Mesenchymal stem cell (in vitro differentiated cells and primary cell): ENCODE data around the gene NFAT5.
A peak's percentile ranks its signal among the peaks of the same experiment; 100 is the strongest.

Experiments used
- DNase-seq: peaks from one replicate; pipeline ENCODE4 v3.0.0-alpha.2; 2013
- H2AFZ ChIP-seq: one replicate; pipeline ENCODE4 v1.6.1; 2013; ENCODE audit warnings: low read depth, mild to moderate bottlenecking, control low read depth, inconsistent platforms, low read length, moderate library complexity
- H2AK5ac ChIP-seq: 2 replicates; pipeline ENCODE4 v1.6.1; 2013; ENCODE audit warnings: low read length, moderate library complexity, mild to moderate bottlenecking, inconsistent platforms; ENCODE audit not compliant: severe bottlenecking
- H2BK120ac ChIP-seq: one replicate; pipeline ENCODE4 v1.6.1; 2013; ENCODE audit warnings: low read depth, mild to moderate bottlenecking, inconsistent platforms, low read length, moderate library complexity
- H2BK12ac ChIP-seq, 2 experiments: one replicate each; pipeline ENCODE4 v1.6.1; 2013; ENCODE audit warnings: inconsistent platforms in 2 of 2, low read length in 2 of 2, mild to moderate bottlenecking in 2 of 2, moderate library complexity in 2 of 2, control low read depth in 1 of 2
- H2BK15ac ChIP-seq: one replicate; pipeline ENCODE4 v1.6.1; 2013; ENCODE audit warnings: mild to moderate bottlenecking, low read depth, inconsistent platforms; ENCODE audit not compliant: poor library complexity, severe bottlenecking
- H2BK5ac ChIP-seq: 2 replicates; pipeline ENCODE4 v1.6.1; 2013; ENCODE audit warnings: low read depth, mild to moderate bottlenecking, low read length, control low read depth, inconsistent platforms; ENCODE audit not compliant: poor library complexity, severe bottlenecking
- H3K14ac ChIP-seq, 2 experiments: one replicate each; pipeline ENCODE4 v1.6.1; 2013; ENCODE audit warnings: inconsistent platforms in 2 of 2, low read length in 2 of 2, control low read depth in 1 of 2, mild to moderate bottlenecking in 1 of 2, moderate library complexity in 1 of 2
- H3K18ac ChIP-seq, 2 experiments: one replicate each; pipeline ENCODE4 v1.6.1; 2013; ENCODE audit warnings: inconsistent platforms in 2 of 2, low read length in 2 of 2, control low read depth in 1 of 2, low read depth in 1 of 2, mild to moderate bottlenecking in 1 of 2
- H3K23ac ChIP-seq, 2 experiments: one replicate each; pipeline ENCODE4 v1.6.1; 2013; ENCODE audit warnings: inconsistent platforms in 2 of 2, low read length in 2 of 2, mild to moderate bottlenecking in 2 of 2, moderate library complexity in 2 of 2, control low read depth in 1 of 2
- H3K27ac ChIP-seq: 2 replicates; pipeline ENCODE4 v1.5.1; 2013; ENCODE audit warnings: mild to moderate bottlenecking, moderate library complexity, low read length, control low read depth, inconsistent platforms; ENCODE audit not compliant: poor library complexity, severe bottlenecking
- H3K27me3 ChIP-seq, 2 experiments: 2 replicates each; pipeline versions ENCODE4 v1.6.1 to v1.7.0; 2013; ENCODE audit warnings: low read length in 2 of 2, mild to moderate bottlenecking in 2 of 2, moderate library complexity in 2 of 2, control low read depth in 1 of 2, inconsistent platforms in 1 of 2; ENCODE audit not compliant: control insufficient read depth in 1 of 2, insufficient read depth in 1 of 2
- H3K36me3 ChIP-seq, 2 experiments: 2 replicates each; pipeline versions ENCODE4 v1.6.1 to v1.7.0; 2013; ENCODE audit warnings: low read length in 2 of 2, control low read depth in 1 of 2, inconsistent platforms in 1 of 2, low read depth in 1 of 2, mild to moderate bottlenecking in 1 of 2; ENCODE audit not compliant: insufficient read depth in 2 of 2, control insufficient read depth in 1 of 2
- H3K4ac ChIP-seq, 2 experiments: one replicate each; pipeline ENCODE4 v1.6.1; 2013; ENCODE audit warnings: inconsistent platforms in 2 of 2, low read length in 2 of 2, mild to moderate bottlenecking in 2 of 2, moderate library complexity in 2 of 2, control low read depth in 1 of 2, low read depth in 1 of 2
- H3K4me1 ChIP-seq: 2 replicates; pipeline ENCODE4 v1.6.1; 2013; ENCODE audit warnings: low read depth, low read length, control low read depth; ENCODE audit not compliant: control insufficient read depth, insufficient read depth
- H3K4me2 ChIP-seq: 2 replicates; pipeline ENCODE4 v1.6.1; 2013; ENCODE audit warnings: low read length, mild to moderate bottlenecking, inconsistent platforms; ENCODE audit not compliant: poor library complexity, severe bottlenecking
- H3K4me3 ChIP-seq, 2 experiments: 2 replicates each; pipeline versions ENCODE4 v1.5.1 to v1.7.0; 2013; ENCODE audit warnings: low read length in 2 of 2, mild to moderate bottlenecking in 2 of 2, control low read depth in 1 of 2, low read depth in 1 of 2; ENCODE audit not compliant: insufficient read depth in 1 of 2
- H3K79me1 ChIP-seq: replicated peaks from 2 replicates; pipeline ENCODE4 v1.6.1; 2013; ENCODE audit warnings: mild to moderate bottlenecking, control low read depth, low read length, inconsistent platforms; ENCODE audit not compliant: poor library complexity, severe bottlenecking
- H3K9ac ChIP-seq: 2 replicates; pipeline ENCODE4 v1.7.0; 2013; ENCODE audit warnings: mild to moderate bottlenecking, low read length, moderate library complexity
- H3K9me3 ChIP-seq: 2 replicates; pipeline ENCODE4 v1.7.0; 2013; ENCODE audit warnings: mild to moderate bottlenecking, low read length; ENCODE audit not compliant: control insufficient read depth
- H4K8ac ChIP-seq: one replicate; pipeline ENCODE4 v1.6.1; 2013; ENCODE audit warnings: inconsistent platforms, mild to moderate bottlenecking, low read length, moderate library complexity
- H4K91ac ChIP-seq: one replicate; pipeline ENCODE4 v1.6.1; 2013; ENCODE audit warnings: mild to moderate bottlenecking, low read length, inconsistent platforms
- WGBS: methylation state at CpG from one replicate; pipeline ENCODE4 v1.1.7; 2013; ENCODE audit warnings: mixed read lengths; 5-methylcytosine and 5-hydroxymethylcytosine counted together

The NFAT5 gene

DNA sequence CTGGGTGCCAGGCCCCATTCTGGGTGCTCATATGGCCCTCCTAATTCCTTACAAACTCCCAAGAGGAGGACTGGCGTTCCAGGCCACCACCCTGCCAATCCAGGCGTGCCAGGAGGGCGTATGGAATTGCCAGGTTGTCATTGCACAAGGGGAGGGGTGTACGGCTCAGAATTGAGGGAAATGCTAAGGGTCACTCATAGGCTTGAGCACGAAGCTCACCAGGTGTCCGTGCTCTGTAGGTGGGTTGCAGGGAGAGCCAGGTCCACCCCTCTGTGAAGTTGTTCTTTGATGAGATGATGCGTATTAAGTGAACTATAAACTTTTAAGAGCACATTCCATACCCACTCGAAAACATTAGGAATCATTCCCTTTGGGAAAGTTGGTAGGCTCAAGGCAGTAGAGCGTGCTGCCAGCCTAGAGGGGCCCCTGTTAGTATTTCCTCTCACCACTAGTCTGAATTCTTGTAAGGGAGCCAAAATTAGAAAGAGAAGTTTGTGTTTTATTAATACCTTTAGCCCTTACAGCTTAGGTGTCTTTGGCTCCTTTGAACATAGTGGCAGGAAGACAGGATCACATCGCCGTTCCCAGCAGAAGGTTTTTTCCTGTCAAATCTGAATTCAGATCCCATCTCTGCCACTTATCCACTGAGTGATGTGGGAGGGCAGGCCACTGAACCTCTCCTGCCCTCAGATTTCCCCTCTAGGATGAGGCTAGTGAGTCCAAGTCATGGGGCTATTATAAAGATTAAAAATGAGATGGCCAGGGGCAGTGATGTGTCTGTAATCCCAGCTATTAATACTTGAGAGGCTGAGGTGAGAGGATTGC lies 38.7 kb upstream of the NFAT5 start:
- WGBS: 98% methylated on average over 8 of the region's 11 CpGs
- no peak overlapping the region for H3K4me3 ChIP-seq
- H3K4me1 ChIP-seq: peaks cover 13% of the 10 kb centered on the region
- H3K9ac ChIP-seq: no peak overlapping the region
- H3K4me2 ChIP-seq: no peak overlapping the region
- H2AK5ac ChIP-seq: peak overlapping the region; percentile 92
- H4K8ac ChIP-seq: no peak overlapping the region
- no peak overlapping the region for H3K23ac ChIP-seq
- peak overlapping the region in 1 of 2 experiments; percentile 79 for H3K14ac ChIP-seq
- H3K18ac ChIP-seq: peak overlapping the region; percentile 12 to 18
- no peaks in the 10 kb centered on the region for H3K79me1 ChIP-seq
- peak overlapping the region; percentile 49 to 84 for H2BK12ac ChIP-seq
- H4K91ac ChIP-seq: no peak overlapping the region
- H2AFZ ChIP-seq: no peak overlapping the region
- H3K27ac ChIP-seq: peak overlapping the region; percentile 85
- H2BK15ac ChIP-seq: no peak overlapping the region
- no peaks in the 10 kb centered on the region for H3K9me3 ChIP-seq
- no peaks in the 10 kb centered on the region for H3K36me3 ChIP-seq
- no peaks in the 10 kb centered on the region for H3K27me3 ChIP-seq
- peak overlapping the region; percentile 11 for H2BK5ac ChIP-seq
- H2BK120ac ChIP-seq: no peak overlapping the region
- H3K4ac ChIP-seq: peak overlapping the region in 1 of 2 experiments; percentile 73
- no peak for DNase-seq

- H2BK12ac ChIP-seq: peak overlapping the region; percentile 16 to 64
- 100% methylated on average over 1 of the region's 1 CpG for WGBS
- H3K23ac ChIP-seq: no peak overlapping the region
- H3K9me3 ChIP-seq: no peaks in the 10 kb centered on the region
- H3K27ac ChIP-seq: peak overlapping the region; percentile 73
- H2AK5ac ChIP-seq: peak overlapping the region; percentile 89
- H3K4me3 ChIP-seq: no peak overlapping the region
- no peak overlapping the region for H2BK5ac ChIP-seq
- H3K36me3 ChIP-seq: no peaks in the 10 kb centered on the region
- H4K8ac ChIP-seq: no peak overlapping the region
- H2BK15ac ChIP-seq: peak overlapping the region; percentile 12
- H3K4ac ChIP-seq: peak overlapping the region in 1 of 2 experiments; percentile 15
- no peak overlapping the region for H4K91ac ChIP-seq
- no peak overlapping the region for H2AFZ ChIP-seq
- DNase-seq: no peak
- no peak overlapping the region for H3K9ac ChIP-seq
- H3K18ac ChIP-seq: peak overlapping the region in 1 of 2 experiments; percentile 74
- no peak overlapping the region for H3K4me2 ChIP-seq
- H2BK120ac ChIP-seq: no peak overlapping the region
- no peaks in the 10 kb centered on the region for H3K79me1 ChIP-seq
- H3K27me3 ChIP-seq: no peaks in the 10 kb centered on the region
- H3K4me1 ChIP-seq: peaks cover 11% of the 10 kb centered on the region
- no peak overlapping the region for H3K14ac ChIP-seq
These were observed 33.8 kb upstream of the NFAT5 start for GRCh38 chr16:69531988-69532387.

GRCh38 chr16:69532641-69533455 lies 32.9 kb upstream of the NFAT5 start:
- H3K18ac ChIP-seq: no peak overlapping the region

DNA sequence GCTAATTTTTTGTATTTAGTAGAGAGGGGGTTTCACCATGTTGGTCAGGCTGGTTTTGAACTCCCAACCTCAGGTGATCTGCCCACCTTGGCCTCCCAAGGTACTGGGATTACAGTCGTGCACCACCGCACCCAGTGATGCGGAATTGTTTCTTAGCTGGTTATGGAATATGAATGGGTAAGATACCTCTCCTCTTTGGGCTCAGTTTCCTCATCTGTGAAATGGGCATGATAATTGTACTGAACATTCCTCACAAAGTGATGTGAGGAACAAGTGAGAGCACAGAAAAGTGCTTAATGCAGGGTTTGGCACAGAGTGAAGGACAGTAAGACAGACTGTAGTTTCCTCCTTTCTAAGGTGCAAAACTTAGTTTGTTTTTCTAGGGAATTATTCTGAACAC lies 31.0 kb upstream of the NFAT5 start:
- no peaks in the 10 kb centered on the region for H3K36me3 ChIP-seq
- H3K9ac ChIP-seq: peak overlapping the region; percentile 34
- peaks cover 9% of the 10 kb centered on the region for H3K4me1 ChIP-seq
- no peak overlapping the region for H2BK15ac ChIP-seq
- H2BK5ac ChIP-seq: no peak overlapping the region
- H4K91ac ChIP-seq: no peak overlapping the region
- no peaks in the 10 kb centered on the region for H3K9me3 ChIP-seq
- H2AFZ ChIP-seq: no peak overlapping the region
- H4K8ac ChIP-seq: no peak overlapping the region
- H2AK5ac ChIP-seq: no peak overlapping the region
- H3K4me3 ChIP-seq: peak overlapping the region in 1 of 2 experiments; percentile 34
- no peak overlapping the region for H3K4ac ChIP-seq
- DNase-seq: no peak
- H3K18ac ChIP-seq: no peak overlapping the region
- WGBS: 100% methylated on average over 3 of the region's 3 CpGs
- H2BK120ac ChIP-seq: no peak overlapping the region
- H3K27me3 ChIP-seq: no peaks in the 10 kb centered on the region
- peak overlapping the region; percentile 13 for H3K27ac ChIP-seq
- H3K14ac ChIP-seq: no peak overlapping the region
- H3K79me1 ChIP-seq: no peaks in the 10 kb centered on the region
- H3K4me2 ChIP-seq: no peak overlapping the region
- H2BK12ac ChIP-seq: no peak overlapping the region
- no peak overlapping the region for H3K23ac ChIP-seq

More at GRCh38 chr16:69532641-69533455, 32.9 kb upstream of the NFAT5 start:
- Histone ChIP-seq H3K36me3 (no peaks in the 10 kb centered on the region), H3K9ac (no peak overlapping the region), H2BK120ac (no peak overlapping the region), H3K4ac (no peak overlapping the region), H3K9me3 (no peaks in the 10 kb centered on the region), H3K14ac (no peak overlapping the region), H2AK5ac (peak overlapping the region; percentile 68), H3K27me3 (no peaks in the 10 kb centered on the region), H2AFZ (no peak overlapping the region), H4K8ac (no peak overlapping the region), H2BK12ac (peak overlapping the region in 1 of 2 experiments; percentile 45), H3K23ac (no peak overlapping the region), H3K4me1 (peaks cover 9% of the 10 kb centered on the region), H2BK5ac (no peak overlapping the region), H3K4me2 (no peak overlapping the region), H4K91ac (no peak overlapping the region), H2BK15ac (no peak overlapping the region), H3K79me1 (no peaks in the 10 kb centered on the region), H3K4me3 (no peak overlapping the region), H3K27ac (no peak overlapping the region)
- DNase-seq: no peak
- WGBS: 54% methylated on average over 7 of the region's 9 CpGs
